HuH-7.5 (cell line): Measurements from ENCODE around the gene TSPO2.

ENCODE experiments used
- DNase-seq: peaks from one replicate; pipeline ENCODE4 v3.0.0; 2011; ENCODE audit warnings: low spot score

TSPO2 gene

DNA sequence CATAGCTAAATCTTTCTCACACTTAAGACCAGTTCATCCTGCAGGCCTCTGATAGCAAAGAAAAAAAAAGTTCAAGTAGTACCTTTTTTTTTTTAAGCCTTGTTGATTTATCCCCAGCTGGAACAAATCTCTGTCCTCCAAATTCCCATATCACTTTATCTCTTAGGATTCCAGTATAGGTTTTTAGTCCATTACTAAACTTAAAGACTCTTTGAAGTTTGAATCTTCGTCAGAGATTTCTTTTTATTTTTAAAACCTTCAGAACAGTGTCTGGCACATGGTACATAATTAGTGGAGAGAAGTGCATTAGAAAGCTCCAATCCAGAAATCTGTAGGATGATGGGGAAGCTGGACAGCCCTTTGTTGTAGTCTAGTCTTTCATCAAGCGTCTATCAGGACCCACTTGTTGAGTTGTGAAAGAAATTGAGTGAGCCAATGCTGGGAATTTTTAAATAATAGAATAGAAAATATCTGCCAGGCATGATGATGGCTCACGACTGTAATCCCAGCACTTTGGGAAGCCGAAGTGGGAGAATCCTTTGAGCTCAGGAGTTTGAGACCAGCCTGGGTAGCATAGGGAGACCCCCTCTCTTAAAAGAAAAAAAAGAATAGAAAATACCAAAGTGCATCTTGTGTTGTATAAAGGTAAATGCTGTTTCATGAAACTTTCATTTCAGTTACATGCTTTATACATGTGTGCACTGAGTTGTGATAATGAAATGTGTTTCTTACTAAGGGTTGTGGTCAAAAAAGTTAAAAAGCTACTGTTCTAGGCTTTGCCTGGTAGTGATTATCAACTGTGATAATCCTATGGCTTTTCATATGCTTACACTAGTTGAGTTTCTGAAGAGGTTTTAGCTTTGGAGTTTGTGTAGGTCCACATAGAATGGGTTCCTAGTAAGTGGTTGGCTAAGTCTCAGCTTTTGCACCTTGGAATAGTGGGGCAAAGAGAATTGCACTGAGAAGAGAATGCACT lies 33.7 kb downstream of the TSPO2 start:
- no peak for DNase-seq

DNA sequence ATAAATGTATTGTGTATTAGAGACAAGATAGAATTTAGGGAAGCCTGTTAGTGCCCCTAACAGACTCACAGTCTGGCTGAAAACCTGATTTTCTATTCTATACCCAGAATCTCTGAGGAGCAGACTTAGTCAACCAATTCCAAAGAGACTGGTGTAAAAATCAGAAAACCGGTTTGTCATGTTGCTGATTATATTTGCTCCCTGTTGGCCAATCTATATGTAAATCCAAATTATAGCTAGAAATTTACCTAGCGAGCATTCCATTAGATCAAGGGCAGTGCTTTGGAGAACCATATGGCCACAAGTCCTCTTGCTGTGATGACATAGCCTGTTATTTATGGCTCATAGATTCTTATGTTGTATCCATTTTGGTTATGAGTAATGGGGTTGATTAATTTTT lies 35.3 kb downstream of the TSPO2 start:
- DNase-seq: no peak

DNA sequence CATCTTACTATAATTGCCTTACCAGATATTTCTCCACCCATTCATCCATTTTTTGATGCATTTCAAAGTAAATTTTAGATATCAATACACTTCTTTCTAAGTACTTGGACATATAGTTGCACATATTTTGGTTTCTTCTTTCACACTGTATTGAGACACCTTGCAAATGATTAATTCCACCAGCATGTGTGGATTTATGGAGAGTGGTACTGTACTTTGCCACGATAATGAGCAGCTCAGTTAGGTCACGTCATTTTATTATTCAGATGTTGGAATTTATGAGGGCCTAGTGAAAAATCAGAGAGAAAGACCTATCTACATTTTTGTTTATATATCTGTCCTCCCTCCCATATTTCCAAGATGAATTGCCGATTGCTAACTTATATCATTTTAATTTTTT lies 35.8 kb downstream of the TSPO2 start:
- DNase-seq: no peak

DNA sequence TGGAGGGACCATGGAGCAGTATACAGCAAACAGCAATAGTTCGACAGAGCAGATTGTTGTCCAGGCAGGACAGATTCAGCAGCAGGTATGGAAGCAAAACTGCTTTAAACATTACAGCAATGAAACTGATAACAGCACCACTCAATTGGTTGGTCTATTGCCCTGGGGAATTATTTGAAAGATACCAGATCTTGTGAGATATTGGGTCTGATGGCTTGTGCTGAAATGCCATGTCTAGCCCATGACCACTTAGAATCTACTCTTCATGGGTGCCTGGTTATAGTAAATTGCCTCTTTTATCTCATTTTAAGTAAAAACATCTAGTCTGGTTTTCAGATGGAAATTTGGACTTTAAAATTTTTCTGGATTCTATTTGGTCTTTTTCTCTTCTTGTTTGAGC lies 36.8 kb downstream of the TSPO2 start:
- no peak for DNase-seq

- DNase-seq: no peak
Observed at GRCh38 chr6:41080621-41081020, 38.4 kb downstream of the TSPO2 start.

GRCh38 chr6:41083072-41083471 lies 40.8 kb downstream of the TSPO2 start:
- DNase-seq: no peak

GRCh38 chr6:41085182-41085581 lies 42.9 kb downstream of the TSPO2 start:
- no peak for DNase-seq

DNA sequence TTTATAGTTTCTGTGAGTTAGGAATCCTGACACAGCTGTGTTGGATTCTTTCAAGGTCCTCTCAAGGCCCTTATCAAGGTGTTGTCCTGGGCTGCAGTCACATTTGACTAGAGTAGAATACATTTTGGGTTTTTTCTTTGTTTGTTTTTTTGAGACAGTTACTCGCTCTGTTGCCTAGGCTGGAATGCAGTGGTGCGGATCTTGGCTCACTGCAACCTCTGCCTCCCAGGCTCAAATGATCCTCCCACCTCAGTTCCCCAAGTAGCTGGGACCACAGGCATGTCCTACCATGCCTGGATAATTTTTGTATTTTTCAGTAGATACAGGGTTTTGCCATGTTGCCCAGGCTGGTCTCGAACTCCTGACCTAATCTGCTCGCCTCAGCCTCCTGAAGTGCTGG lies 46.2 kb downstream of the TSPO2 start:
- no peak for DNase-seq

DNA sequence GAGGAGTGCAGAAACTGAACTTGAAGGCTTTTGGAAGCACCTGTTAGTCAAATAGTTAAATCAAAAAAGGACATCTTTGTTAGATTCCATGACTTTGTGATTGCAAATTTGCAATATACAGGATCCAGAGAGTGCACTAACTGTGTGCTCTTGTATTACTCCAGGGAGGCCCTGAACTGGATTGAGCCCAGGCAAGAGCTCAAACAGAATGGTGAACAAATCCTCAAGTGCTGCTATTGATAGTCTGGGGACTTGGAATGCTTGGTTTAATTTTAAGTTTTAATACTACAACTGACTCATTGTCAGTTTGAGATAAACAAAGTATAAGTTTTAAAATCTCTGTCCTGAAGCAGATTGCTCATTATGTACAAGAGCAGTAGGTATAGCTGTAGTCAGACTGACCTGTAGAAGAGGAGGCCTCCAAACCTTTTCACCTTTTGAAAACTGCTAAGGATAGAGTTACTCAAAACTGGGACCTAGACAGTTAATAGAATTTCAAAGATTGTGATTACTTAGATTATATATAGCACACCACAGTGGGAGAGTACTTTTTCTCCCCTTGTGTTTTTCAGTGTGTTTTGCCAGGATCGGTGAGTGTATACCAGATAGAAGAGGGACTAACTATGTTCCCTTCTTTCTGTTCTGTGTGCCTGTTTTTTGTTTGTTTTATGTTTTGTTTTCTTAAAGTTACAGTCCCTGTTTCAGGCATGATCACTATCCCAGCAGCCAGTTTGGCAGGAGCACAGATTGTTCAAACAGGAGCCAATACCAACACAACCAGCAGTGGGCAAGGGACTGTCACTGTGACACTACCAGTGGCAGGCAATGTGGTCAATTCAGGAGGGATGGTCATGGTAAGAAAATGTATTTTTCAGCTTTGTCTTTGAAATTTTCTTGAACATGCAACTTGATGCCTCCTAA lies 48.8 kb downstream of the TSPO2 start:
- no peak for DNase-seq

- DNase-seq: no peak
Observed at GRCh38 chr6:41092421-41093140, 50.3 kb downstream of the TSPO2 start.

- no peak for DNase-seq
Observed at GRCh38 chr6:41093729-41094128, 51.5 kb downstream of the TSPO2 start.
